SK-N-SH (cell line): Measurements from ENCODE around the gene CTNNA3. TPM values are rescaled to one million over a fixed set of nuclear protein-coding genes. Genes with fewer than 3 reads are reported as not detected.
A peak's percentile ranks its signal among the peaks of the same experiment; 100 is the strongest.

Experiments used
- CTCF ChIA-PET: fragments of 300-600, 350-600 bp; formaldehyde crosslinking; extraction: SDS; loops from one replicate; lab custom pipeline; 2021; lab: Yijun Ruan, JAX
- POLR2A ChIA-PET: fragments of 350-600 bp; sonication (Branson Sonifier 250); formaldehyde crosslinking; extraction: SDS; loops from one replicate; lab custom pipeline; 2020; ENCODE audit warnings: antibody characterized with exemption, inconsistent platforms; lab: Yijun Ruan, JAX
- DNase-seq: peaks from one replicate; pipeline ENCODE4 v3.0.0; 2012
- H2AFZ ChIP-seq: fragments of 200-600 bp; sonication (generic); 2 replicates; pipeline ENCODE4 v1.8.1; 2016; ENCODE audit warnings: antibody characterized with exemption, mild to moderate bottlenecking, low read depth
- H3F3A ChIP-seq: fragments of 200-600 bp; sonication (generic); replicated peaks from 2 replicates; pipeline ENCODE3; 2016; ENCODE audit warnings: antibody characterized with exemption, mild to moderate bottlenecking; ENCODE audit not compliant: insufficient read depth
- H3K27ac ChIP-seq, 2 experiments: fragments of 200-500 bp in 1 of 2; fragments of 200-600 bp in 1 of 2; sonication (Bioruptor generic) in 1 of 2; sonication (generic), shearing (Covaris generic) in 1 of 2; 2 replicates each; pipeline versions ENCODE4 v1.5.1 to v1.6.1; 2014 to 2016; ENCODE audit warnings: low read depth in 2 of 2, inconsistent platforms in 1 of 2, low read length in 1 of 2, mild to moderate bottlenecking in 1 of 2, mixed read lengths in 1 of 2
- H3K27me3 ChIP-seq: fragments of 200-600 bp; sonication (generic), shearing (Covaris generic); 2 replicates; pipeline ENCODE4 v1.6.1; 2016; ENCODE audit warnings: mixed run types; ENCODE audit not compliant: insufficient read depth
- H3K36me3 ChIP-seq, 2 experiments: fragments of 200-500 bp in 1 of 2; fragments of 200-600 bp in 1 of 2; sonication (Bioruptor generic) in 1 of 2; sonication (generic) in 1 of 2; replicated peaks in 1 of 2; 2 replicates each; pipeline versions ENCODE3 to v1.5.1; 2014 to 2016; ENCODE audit warnings: low read length in 1 of 2, mild to moderate bottlenecking in 1 of 2; ENCODE audit not compliant: insufficient read depth in 2 of 2, control insufficient read depth in 1 of 2
- H3K4me1 ChIP-seq, 2 experiments: fragments of 200-500 bp in 1 of 2; fragments of 200-600 bp in 1 of 2; sonication (Bioruptor generic) in 1 of 2; sonication (generic), shearing (Covaris generic) in 1 of 2; 2 replicates each; pipeline versions ENCODE4 v1.5.1 to v1.6.1; 2014 to 2016; ENCODE audit warnings: low read depth in 1 of 2, low read length in 1 of 2, mixed run types in 1 of 2; ENCODE audit not compliant: insufficient read depth in 2 of 2, control insufficient read depth in 1 of 2
- H3K4me2 ChIP-seq: fragments of 200-600 bp; sonication (generic), shearing (Covaris generic); 2 replicates; pipeline ENCODE4 v1.6.1; 2017; ENCODE audit warnings: mixed run types
- H3K4me3 ChIP-seq, 2 experiments: fragments of 200-500 bp in 1 of 2; fragments of 200-600 bp in 1 of 2; sonication (Bioruptor generic) in 1 of 2; sonication (generic), shearing (Covaris generic) in 1 of 2; 2 replicates each; pipeline versions ENCODE4 v1.5.1 to v1.8.1; 2014 to 2016; ENCODE audit warnings: low read depth in 2 of 2, inconsistent platforms in 1 of 2, low read length in 1 of 2, mild to moderate bottlenecking in 1 of 2, mixed read lengths in 1 of 2, moderate library complexity in 1 of 2
- H3K79me2 ChIP-seq: fragments of 200-600 bp; sonication (generic); 2 replicates; pipeline ENCODE4 v1.8.1; 2017; ENCODE audit warnings: mild to moderate bottlenecking; ENCODE audit not compliant: insufficient read depth
- H3K9ac ChIP-seq: fragments of 200-600 bp; sonication (generic); 2 replicates; pipeline ENCODE4 v1.6.1; 2017; ENCODE audit warnings: mixed run types
- H3K9me2 ChIP-seq: fragments of 200-600 bp; sonication (generic); 2 replicates; pipeline ENCODE4 v1.6.1; 2017; ENCODE audit warnings: mixed run types
- H3K9me3 ChIP-seq: fragments of 200-600 bp; sonication (generic); 2 replicates; pipeline ENCODE4 v1.6.1; 2017; ENCODE audit warnings: mixed run types, mild to moderate bottlenecking, moderate library complexity
- H4K20me1 ChIP-seq: fragments of 200-600 bp; sonication (generic); 2 replicates; pipeline ENCODE4 v1.6.1; 2017; ENCODE audit warnings: mild to moderate bottlenecking, mixed run types; ENCODE audit not compliant: insufficient read depth
- CTCF ChIP-seq: fragments of 200-600 bp; sonication (generic); IDR thresholded peaks from 2 replicates; pipeline ENCODE4 v1.6.1; 2017; ENCODE audit warnings: antibody characterized with exemption, mild to moderate bottlenecking, moderate library complexity
- ELF1 ChIP-seq: IDR thresholded peaks from 2 replicates; pipeline ENCODE4 v1.4.0; 2012
- FOXJ3 ChIP-seq: sonication (generic); formaldehyde crosslinking; IDR thresholded peaks from 2 replicates; pipeline ENCODE4 v1.5.1; 2020; ENCODE audit warnings: mild to moderate bottlenecking, missing genetic modification reagents
- IRF3 ChIP-seq: fragments of 150-350 bp; IDR thresholded peaks from 2 replicates; pipeline ENCODE4 v1.6.1; 2016; ENCODE audit warnings: mild to moderate bottlenecking, low read depth, low read length
- MXI1 ChIP-seq: IDR thresholded peaks from 2 replicates; pipeline ENCODE4 v1.6.1; 2012; ENCODE audit warnings: mild to moderate bottlenecking, low read depth, low read length, improper control_type of control experiment
- REST ChIP-seq: IDR thresholded peaks from 2 replicates; pipeline ENCODE4 v1.6.1; 2012; ENCODE audit warnings: mild to moderate bottlenecking, low read depth, low read length, moderate library complexity
- SMC3 ChIP-seq: IDR thresholded peaks from 2 replicates; pipeline ENCODE4 v1.6.1; 2012; ENCODE audit warnings: low read depth, low read length, improper control_type of control experiment
- TCF12 ChIP-seq: IDR thresholded peaks from 2 replicates; pipeline ENCODE4 v1.4.0; 2012
- ZBTB33 ChIP-seq: IDR thresholded peaks from 2 replicates; pipeline ENCODE4 v1.4.0; 2012; ENCODE audit warnings: low read depth, borderline replicate concordance
- WGBS: methylation state at CpG from one replicate; pipeline ENCODE4 v1.1.6; 2017; ENCODE audit warnings: low lambda C conversion rate; 5-methylcytosine and 5-hydroxymethylcytosine counted together
- polyA plus RNA-seq, 3 experiments: library from polyadenylated mRNA; depleted of rRNA; stranded (reverse); fragments of >200 nt; gene quantifications; 2 replicates each; pipeline ENCODE4 v1.2.3, GENCODE V29; 2012

CTNNA3 gene
- polyA plus RNA-seq, 1 of the 3 experiments (the other 2 are of a cell fraction), result not detected

GRCh38 chr10:66604195-66604594 is 1091.8 kb downstream of the CTNNA3 start:
- H3K79me2 ChIP-seq, result no peaks in the 10 kb centered on the region
- no peaks in the 10 kb centered on the region for H4K20me1 ChIP-seq
- no peak overlapping the region for H3K9ac ChIP-seq
- ChIA-PET POLR2A (no interaction called here), CTCF (interaction anchor here (0.7 kb wide), 1 partner anchor 11 kb away, joined by 3 read pairs; no protein-coding TSS in a partner anchor)
- no peak overlapping the region for H3K27ac ChIP-seq
- no peak for TF ChIP-seq ZBTB33
- TF ChIP-seq ELF1, result no peak
- peak; percentile 33; the same call in 1 of the 2 replicates for TF ChIP-seq CTCF
- no peak for TF ChIP-seq SMC3
- TF ChIP-seq TCF12, result no peak
- TF ChIP-seq MXI1, result no peak
- no peak for TF ChIP-seq REST
- no peak for TF ChIP-seq FOXJ3 (CRISPR knock-in tag)
- no peak for TF ChIP-seq IRF3
- peak; percentile 3 for DNase-seq
- no peaks in the 10 kb centered on the region for H3K9me3 ChIP-seq
- no peaks in the 10 kb centered on the region for H3K9me2 ChIP-seq
- no peaks in the 10 kb centered on the region for H3K4me1 ChIP-seq
- H3F3A ChIP-seq, result no peaks in the 10 kb centered on the region
- no peak overlapping the region for H3K4me3 ChIP-seq
- no peak overlapping the region for H2AFZ ChIP-seq
- no peaks in the 10 kb centered on the region for H3K36me3 ChIP-seq
- no peaks in the 10 kb centered on the region for H3K27me3 ChIP-seq
- 2% methylated on average over 4 of the region's 10 CpGs for WGBS
- H3K4me2 ChIP-seq, result no peak overlapping the region
